HG03060 (cell line): ENCODE data around the gene RMND5A.

Experiments used
- ATAC-seq: cut with Tn5 transposase; IDR thresholded peaks from one replicate; pipeline ENCODE4 v1.9.1; 2021; ENCODE audit warnings: low read depth, moderate number of reproducible peaks; ENCODE audit not compliant: unreplicated experiment

Gene RMND5A, protein sequence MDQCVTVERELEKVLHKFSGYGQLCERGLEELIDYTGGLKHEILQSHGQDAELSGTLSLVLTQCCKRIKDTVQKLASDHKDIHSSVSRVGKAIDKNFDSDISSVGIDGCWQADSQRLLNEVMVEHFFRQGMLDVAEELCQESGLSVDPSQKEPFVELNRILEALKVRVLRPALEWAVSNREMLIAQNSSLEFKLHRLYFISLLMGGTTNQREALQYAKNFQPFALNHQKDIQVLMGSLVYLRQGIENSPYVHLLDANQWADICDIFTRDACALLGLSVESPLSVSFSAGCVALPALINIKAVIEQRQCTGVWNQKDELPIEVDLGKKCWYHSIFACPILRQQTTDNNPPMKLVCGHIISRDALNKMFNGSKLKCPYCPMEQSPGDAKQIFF

DNA sequence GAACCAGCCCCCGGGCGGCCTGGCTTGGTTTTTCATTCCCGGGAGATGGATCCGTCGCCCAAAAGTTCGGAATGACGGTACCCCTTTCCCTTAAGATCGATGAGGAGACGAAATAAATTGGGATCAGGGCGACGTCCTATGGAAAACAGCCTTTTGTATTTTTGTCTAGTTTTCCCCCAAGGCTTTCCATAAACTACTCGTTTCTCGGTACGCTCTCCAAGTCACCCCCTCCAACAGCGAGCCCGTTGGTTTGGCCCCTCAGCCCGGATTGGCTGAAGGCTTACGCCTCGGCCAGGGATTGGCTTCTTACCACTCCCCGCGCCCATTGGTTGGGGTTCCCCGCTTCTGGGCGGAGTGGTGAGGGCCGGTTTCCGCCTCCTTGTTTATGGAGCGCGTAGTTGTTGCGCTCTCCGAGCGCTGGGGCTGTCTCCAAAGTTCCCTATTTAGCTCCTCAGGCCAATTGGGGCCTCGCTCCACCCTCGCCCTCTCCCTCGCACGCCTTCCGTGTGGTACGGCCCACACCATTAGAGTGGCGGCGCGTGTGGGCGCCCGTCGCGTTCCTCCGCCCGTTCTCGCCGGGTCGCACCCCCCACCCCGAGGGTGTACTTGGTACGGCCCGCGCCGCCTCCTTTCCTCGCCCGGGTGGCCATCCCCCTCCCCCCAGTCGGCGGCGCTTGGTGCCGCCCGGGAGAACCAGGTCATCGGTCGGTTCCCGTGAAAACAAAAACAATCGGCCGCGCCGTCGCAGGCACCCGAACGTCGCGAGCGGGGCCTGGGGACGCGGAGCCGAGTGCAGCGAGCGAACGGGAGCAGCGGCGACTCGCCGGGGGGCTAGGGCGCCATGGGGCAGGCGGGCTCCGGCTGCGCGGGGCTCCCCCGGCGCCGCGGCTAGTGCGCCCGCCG is at the start of gene RMND5A:
Gene RMND5A (plus strand): TSS at position 655 of the 903 bp plus-strand sequence. CDS start 377 bp downstream, outside the sequence.
- ATAC-seq = peak; percentile 92

DNA sequence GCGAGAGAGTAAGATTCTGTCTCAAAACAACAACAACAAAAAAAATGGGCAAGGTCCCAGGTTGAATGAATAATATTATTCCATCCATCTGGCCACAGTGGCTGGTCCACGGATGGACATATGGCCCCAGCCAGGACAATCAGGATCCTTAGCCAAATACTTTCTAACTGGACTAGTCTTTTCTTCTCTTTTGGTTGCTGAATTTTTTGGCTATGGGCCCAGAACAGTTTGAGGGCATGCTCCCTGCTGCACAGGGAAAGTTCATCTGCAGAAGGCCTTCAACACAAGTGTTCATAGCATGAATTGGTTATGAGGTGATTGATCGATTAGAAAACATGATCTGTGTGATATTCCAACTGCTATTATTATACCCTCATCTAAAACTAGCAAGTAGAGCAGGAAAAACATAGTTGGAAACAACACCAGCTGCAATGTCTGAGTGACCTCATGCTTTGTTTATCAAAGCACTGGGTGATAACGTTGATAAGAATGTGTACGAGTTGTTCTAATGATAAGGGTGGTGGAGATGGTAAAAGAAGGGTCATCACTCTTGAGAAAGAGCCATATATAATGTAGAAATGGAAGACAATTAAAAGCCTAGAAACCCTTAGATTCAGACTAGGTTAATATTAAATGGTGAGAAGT is 48.6 kb upstream of the RMND5A start:
- ATAC-seq = no peak

DNA sequence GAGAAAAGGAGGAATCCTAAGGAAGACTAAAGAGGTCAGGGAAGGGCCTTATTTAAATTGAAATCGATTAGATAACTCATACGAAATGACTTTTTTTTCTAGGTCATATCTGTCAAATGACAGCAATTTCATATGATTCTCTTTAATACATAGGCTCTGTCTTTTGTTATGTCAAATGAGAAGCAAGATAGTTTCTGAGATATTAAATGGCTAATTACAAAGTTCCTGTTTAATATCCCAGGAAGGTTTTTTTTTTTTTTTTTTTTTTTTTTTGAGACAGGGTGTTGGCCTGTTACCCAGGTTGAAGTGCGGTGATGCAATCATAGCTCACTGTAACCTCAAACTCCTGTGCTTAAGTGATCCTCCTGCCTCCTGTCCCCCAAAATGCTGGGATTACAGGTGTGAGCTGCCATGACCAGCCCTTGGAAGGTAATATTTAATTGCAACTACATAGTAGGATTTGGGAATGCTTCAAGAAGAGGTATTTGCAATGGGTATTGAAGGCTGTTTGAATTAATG is 48.0 kb upstream of the RMND5A start:
- no peak for ATAC-seq

DNA sequence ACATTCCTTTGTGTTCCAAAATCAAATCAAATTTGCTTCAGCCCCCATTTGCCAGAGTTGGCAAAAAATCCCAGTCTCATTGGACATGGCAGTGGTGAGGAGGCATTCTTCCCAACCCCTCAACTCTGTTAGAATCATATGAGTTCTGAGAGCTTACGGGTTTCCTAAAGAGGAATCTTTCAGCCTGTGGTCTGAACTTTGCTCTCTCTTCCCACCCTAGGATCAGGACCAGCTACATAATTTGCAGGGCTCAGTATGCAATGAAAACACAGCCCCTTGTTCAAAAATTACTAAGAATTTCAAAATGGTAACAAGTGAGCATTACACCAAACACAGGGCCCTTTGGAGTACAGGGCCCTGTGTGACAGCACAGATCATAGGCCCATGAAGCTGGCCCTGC is 47.1 kb upstream of the RMND5A start:
- no peak for ATAC-seq

DNA sequence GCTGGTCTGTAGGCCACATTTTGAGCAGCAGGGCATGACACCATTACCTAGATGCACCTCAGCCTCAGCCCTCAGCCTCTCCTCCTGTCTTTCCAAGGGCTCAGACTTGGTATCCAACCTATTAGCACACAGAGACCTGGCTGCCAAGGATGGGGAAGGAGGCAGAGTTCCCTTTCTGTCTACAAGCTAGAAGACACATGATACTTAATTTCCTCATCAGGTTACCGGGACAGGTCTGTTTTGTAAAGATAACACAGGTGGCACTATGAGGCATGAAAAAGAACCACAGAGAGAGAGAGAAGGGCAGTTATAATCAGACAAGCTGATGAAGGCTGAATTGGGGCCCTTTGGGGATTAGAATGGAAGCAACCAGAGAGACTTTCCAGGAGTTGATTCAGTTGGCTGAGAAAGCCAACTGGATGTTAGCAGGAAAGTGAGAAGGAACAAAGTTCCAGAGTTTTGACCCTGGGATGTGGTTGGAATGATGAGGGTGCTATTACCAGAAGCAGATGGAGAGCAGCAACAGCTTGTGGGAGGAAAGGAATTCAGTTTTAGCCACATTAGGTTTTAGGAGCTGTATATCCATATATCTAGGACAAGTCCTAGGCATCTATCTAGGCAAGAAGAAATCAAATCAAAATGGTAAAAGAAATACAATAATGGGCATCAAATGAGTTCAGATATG is 46.0 kb upstream of the RMND5A start:
- no peak for ATAC-seq

DNA sequence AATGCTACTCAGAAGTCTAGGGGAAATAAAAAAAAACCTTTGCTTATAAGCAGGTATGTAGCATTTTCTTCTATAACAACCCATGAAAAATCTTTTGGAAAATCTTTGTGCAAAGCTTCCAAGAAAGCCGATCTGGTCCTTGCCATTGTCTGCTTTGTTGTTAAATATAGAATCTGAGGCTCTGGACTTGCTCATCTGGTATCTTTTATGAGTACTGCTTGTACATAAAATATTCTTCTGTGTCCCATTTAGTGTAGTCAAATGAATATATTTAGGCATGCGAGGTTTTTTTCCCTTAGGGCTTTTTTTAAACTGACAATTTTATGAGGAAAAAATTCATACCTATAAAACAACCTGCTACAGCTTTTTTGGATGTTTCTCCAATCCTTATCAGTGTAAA is 45.0 kb upstream of the RMND5A start:
- ATAC-seq = no peak

DNA sequence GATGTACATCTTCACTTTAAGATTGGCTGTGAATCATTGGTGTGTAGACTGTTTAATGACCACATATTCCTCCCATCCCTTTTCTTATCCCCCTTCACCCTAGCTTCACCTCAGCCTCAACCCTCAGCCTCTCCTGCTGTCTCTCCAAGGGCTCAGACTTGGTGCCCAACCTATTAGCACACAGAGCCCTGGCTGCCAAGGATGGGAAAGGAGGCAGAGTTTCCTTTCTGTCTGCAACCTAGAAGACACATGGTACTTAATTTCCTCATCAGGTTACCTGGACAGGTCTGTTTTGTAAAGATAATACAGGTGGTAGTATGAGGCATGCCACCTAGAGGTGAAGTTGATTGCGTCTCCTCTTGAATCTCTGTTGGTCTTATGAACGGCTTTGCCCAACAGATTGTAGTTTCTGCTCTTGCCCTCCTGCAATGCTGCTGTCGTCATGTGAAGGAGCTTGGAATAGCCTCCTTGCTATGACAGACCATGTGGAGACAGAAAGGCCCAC is 44.5 kb upstream of the RMND5A start:
- ATAC-seq = no peak

DNA sequence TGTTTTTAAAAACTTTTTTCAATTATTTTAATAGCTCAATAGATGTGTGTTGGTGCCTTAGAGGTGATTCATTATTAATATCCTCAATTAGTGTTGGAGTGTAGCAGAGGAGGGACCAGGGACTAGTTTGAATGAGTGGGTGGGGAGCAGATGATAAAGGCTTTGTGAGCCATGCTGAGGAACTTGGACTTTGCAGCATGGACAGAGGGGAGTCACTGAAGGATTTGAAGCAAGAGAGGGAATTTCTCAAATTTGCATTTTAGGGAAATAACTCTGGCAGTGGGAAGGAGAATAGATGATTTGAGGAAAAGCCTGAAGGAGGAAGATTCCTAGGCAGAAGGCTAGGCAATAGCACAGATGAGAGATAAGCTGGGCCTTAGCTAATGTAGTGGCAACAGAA is 42.3 kb upstream of the RMND5A start:
- ATAC-seq = no peak

DNA sequence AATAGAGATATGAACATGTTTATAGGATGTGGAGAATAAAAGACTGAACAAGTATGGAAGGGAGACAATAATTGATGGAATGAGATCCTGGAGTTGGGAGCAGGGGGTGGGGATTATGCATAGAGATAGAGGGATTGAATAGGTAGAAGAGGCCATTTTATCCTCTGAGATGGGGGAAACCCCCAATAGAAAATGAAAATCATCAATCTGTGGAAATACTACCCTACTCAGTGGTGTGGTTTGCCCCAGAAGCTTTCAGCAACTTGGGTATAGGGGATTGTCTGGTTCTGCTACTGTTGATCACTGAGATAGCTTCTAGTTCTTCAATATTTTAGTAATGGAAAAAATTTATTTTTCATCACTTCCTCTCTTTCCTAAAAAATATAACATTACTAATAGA is 41.1 kb upstream of the RMND5A start:
- ATAC-seq = no peak

DNA sequence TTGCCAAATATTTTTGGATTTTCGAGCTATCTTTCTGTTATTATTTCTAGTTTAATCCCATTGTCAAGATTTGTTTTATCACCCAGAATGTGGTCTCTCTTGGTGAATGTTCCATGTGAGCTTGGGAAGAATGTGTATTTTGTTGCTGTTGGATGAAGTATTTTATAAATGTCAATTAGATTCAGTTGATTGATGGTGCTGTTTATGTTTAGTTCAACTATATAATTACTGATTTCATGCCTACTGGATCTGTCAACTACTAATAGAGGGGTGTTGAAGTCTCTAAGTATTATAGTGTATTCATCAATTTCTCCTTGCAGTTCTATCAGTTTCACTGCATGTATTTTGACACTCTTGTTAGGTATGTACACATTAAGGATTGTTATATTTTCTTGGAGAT is 34.7 kb upstream of the RMND5A start:
- no peak for ATAC-seq

DNA sequence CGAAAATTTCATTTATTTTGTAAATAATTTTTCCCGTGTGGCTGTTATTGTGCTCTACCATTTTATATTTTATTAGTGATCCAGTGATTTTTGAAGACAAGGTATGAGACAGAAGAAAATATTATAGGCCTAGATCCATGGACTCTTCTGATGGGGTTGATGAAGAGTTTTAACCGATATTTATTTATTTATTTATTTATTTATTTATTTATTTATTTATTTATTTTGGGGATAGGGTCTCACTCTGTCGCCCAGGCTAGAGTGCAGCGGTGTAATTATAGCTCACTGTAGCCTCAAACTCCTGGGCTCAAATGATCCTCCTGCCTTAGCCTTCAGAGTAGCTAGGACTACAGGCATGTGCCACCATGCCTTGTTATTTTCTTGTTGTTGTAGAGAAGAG is 33.6 kb upstream of the RMND5A start:
- ATAC-seq = no peak

DNA sequence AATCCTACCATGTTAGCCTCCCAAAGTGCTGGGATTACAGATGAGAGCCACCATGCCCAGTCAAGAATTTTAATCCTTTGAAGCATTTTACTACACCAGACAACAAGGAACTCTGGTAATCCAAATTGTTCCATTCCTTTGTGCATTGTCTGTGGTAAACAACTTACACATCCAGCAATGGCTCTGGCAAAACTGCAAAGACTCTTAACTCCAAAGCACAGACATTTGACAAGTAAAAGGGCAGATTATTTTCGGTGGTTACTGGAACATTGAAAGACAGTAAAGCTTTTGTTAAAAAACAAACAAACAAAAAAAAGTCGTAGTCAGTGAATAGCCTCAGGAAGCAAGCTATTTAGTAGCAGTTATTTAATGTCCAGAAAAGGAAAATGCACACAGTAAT is 33.2 kb upstream of the RMND5A start:
- no peak for ATAC-seq

DNA sequence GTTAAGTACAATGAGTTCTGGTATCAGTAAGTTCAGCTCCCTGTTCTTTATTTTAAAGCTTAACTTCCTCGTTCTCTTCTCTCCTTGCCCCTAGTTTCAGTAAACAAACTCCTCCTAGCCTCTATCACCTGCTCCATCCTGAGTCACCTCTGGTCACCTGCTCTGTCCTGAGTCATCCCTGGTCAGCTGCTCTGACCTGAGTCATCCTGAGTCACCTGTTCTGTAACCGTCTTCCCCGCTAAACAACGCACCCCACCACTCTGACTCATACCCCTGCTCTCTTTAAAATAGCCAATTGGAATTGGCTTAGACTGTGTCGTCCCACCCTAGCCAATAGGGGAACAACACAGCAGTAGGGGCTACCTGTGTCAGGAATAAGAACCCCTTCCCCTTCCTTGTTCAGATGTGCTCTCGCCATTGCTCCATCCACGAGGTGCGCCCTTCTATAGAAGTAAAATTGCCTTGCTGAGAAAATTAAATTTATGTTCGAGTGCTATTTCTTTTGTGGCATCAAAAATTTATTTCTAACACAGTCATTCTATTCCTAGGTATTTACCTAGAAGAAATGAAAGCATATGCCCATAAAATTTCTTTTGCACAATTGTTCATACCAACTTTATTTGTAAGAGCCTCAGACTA is 24.9 kb upstream of the RMND5A start:
- no peak for ATAC-seq

DNA sequence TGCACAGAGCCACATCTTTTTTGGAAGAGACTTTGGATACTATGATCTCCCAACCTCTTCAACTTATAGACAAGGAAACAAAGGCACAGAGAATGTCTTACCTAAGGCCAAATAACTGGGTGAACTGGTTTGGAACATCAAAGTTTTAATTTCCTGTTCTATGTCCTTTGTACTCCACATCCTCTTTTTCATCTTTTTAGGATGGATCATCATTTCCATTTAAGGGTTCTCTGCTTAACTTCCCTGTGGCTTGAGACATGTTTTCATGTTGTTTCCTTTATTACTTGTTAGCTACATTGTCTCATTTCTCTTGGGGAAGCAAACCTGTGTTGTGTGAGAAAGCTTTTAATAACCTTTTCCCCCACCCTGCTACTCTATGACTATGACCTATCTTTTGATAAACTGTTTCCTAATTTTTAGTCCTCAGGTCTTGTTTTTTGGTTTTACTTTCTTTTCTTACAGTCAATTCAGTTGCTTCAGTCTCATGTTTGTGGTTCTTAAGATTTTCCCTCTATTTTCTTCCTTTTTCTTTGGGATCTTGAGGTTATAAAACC is 22.5 kb upstream of the RMND5A start:
- ATAC-seq = no peak

DNA sequence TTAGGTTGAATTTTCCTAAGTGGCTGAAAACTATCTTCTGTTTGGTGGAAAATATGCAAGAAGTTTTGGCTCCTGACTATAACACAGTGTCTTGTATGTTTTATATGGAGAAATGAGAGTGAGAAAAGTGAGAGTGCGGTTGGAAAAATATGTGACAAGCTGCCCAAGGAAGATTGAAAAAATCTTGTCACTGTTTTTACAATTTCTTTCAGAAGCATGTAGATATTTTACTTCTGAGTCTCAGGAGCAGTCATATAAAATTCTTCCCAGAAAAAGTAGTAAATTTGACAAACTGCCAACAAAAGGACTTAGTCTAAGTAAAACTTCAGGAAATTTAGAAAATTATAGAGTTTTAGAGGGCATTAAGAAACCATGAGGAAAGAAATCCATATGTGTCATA is 19.4 kb upstream of the RMND5A start:
- ATAC-seq = no peak

DNA sequence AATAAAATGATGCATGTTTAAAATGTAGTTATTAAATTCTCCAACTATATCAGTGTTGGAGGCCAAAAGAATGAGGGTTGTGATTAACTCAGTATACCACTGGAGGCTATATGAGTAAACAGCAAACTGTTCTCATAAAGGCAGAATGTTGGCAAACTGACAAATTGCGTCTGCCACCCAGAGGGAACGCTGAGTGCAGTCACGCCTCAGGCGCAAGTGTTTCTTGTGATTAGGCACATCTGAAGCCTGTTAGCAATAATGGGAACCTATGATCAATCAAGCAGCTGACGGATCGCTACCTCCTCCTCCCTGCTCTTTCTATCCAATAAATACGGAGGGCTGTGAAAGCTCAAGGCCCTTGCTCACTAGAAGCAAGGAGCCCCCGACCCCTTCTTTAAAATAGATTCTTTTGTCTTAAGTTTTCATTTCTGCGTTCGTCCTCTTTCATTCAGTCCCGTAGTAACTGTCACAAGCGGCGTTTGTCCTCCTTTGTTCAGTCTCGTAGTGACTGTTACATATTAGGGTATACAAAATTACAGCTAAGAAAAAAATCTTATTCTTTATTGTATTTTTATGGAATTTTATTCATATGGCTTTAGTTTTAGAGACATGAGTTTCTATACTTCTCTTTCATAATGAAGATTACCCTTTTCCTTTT is 16.3 kb upstream of the RMND5A start:
- ATAC-seq = no peak

DNA sequence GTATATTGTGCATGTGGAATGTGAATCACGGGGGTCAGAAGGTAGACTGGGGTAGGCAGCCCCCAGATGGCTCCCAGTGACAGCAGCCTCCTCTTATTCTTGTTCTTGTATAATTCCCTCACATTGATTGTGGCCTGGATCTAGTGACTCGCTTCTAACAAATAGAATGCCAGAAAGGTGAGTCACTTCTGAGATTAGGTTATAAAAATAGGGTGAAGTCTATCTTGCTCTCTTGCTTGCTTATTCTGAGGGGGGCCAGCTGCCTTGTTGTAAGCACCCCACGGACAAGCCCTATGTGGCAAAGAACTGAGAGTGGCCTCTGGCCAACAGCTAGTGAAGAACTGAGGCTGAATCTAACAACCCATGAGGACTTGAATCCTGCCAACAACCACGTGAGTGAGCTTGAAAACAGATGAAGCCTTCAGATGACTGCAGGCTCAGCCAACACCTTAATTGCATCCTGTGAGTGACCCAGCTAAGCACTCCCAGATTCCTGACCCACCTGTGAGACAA is 15.6 kb upstream of the RMND5A start:
- no peak for ATAC-seq

DNA sequence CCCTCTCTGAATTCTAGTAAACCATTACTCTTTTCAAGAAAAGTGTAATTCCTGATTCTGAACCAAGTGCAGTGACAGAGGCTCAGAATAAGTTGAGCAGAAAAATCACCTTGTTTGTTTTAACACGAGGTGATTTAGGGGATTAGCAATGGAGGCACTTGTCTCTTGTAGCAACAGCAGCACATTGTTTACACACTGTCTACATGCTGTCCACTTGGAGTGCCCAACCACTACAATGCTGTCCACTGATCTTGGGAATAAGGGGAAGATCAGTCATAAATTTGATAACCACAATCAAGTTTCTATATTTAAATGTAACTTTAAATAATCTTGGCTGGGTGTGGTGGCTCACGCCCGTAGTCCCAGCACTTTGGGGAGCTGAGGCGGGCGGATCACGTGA is 13.9 kb upstream of the RMND5A start:
- ATAC-seq = no peak

DNA sequence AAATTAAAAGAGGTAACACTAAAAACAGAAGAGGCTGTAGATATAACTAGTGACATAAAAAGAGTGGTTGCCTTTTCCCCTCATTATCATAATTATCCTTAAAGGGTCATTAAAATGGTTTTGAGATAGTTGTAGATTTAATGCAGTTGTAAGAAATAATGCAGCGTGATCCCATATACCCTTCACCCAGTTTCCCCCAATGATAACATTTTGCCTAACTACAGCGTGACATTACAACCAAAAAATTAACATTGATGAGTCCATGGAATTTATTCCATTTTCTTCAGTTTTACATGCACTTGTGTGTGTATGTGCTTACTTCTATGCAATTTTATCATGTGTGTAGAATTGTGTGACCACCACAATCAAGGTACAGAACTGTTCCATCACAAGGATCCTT is 13.2 kb upstream of the RMND5A start:
- no peak for ATAC-seq
